SKM-1 treated with dmso at 0.1 percent for 144 hours (cell line): ENCODE data around the gene EMILIN1.

Experiments used
- DNase-seq: peaks from one replicate; lab custom pipeline; 2025; ENCODE audit not compliant: unreplicated experiment; lab: John Stamatoyannopoulos, UW

The EMILIN1 gene

GRCh38 chr2:27078267-27079194, at the start of gene EMILIN1:
Gene EMILIN1, plus strand, starts transcription at chr2:27078615. Its CDS starts 451 bp downstream, at chr2:27079066.
- no peak for DNase-seq

DNA sequence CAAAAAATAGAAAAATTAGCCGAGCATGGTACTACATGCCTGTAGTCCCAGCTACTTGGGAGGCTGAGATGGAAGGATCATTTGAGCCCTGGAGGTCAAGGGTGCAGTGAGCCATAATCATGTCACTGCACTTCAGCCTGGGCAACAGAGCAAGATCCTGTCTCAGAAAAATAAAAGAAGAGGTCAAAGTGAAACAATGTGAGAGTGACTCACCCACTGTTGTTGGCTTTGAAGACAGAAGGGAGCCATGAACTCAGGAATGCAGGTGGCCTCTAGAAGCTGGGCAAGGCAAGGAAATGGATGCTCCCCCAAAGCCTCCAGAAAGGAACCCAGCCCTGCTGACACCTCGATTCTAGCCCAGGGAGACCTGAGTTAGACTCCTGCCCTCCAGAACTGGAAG, 49.4 kb upstream of the EMILIN1 start:
- no peak for DNase-seq

DNA sequence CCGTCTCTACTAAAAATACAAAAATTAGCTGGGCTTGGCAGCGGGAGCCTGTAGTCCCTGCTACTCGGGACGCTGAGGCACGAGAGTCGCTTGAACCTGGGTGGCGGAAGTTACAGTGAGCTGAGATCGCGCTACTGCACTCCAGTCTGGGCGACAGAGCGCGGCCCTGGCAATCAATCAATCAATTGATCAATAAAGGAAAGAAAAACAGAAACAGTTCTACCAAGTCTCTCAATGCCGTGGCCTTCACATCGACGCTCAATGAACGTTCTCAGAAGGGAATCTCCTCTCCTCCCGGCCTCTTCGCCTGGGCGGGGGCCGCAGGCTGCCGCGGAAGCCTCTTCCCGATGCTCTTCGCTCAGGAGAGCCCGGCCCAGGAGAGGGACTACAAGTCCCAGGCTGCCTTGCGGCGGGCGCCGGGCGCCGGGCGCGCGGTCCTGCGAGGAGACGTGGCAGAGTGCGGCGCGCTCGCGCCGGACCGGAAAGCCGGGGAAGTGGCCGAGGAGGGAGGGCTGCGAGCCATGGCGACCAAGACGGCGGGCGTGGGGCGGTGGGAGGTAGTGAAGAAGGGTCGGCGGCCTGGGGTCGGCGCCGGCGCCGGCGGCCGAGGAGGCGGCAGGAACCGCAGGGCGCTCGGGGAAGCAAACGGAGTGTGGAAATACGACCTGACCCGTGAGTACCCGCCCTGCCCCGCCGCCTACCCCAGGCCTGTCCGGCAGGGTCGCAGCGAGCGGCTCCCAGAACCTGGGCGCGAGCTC, 45.7 kb upstream of the EMILIN1 start, which contains the start of gene TMEM214:
Gene TMEM214, plus strand, starts transcription at position 471 of the 758 bp plus-strand sequence. Its CDS starts 51 bp downstream, at position 522.
- DNase-seq, result peak; percentile 80

GRCh38 chr2:27033253-27033852, 45.1 kb upstream of the EMILIN1 start:
- no peak for DNase-seq

DNA sequence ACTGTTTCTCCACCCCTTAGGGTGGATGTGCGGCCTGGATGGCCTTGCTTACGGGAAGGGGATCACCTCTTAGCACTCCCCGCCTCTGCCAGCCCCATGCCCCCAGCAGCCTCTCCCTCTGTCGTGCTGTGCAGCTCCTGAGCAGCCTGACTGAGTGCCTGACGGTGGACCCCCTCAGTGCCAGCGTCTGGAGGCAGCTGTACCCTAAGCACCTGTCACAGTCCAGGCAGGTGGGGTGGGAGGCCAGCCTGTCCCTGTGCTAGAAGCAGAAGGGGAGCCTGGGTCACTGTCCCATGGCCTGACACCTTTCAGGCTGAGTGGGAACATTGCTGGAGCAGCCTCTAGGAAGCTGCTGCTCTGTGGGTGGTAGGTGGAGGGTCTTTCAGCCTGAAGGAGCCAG, 40.4 kb upstream of the EMILIN1 start:
- DNase-seq, result no peak

DNA sequence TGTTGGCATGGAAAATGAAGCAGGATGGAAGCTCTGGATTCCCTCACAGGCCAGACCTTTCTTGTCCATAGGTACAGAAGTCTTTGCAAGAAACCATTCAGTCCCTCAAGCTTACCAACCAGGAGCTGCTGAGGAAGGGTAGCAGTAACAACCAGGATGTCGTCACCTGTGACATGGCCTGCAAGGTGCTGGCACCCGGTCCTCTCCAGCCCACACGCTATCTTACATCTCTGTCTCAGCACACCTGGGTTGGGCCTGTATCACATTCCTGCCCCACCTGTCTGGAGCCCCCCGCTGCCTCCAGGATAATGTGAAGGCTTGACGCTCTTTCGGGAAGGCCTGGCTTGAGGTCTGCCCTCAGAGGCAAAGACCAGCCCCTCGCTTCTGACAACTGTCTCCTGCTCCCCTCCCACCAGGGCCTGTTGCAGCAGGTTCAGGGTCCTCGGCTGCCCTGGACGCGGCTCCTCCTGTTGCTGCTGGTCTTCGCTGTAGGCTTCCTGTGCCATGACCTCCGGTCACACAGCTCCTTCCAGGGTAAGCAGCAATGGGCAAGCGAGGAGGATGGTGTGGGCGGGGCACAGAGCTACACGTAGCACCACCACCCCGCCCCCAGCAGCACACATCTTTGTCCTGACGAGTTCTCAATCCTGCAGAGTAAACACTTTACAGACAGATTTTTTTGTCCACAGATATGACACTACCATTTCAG, 39.6 kb upstream of the EMILIN1 start:
- DNase-seq, result no peak

- DNase-seq, result no peak
Observed at GRCh38 chr2:27039426-27039825, 39.0 kb upstream of the EMILIN1 start.

GRCh38 chr2:27039871-27040270, 38.5 kb upstream of the EMILIN1 start:
- DNase-seq, result no peak

- DNase-seq, result no peak
Observed at GRCh38 chr2:27040282-27040681, 38.1 kb upstream of the EMILIN1 start.

- no peak for DNase-seq
Observed at GRCh38 chr2:27041752-27042151, 36.7 kb upstream of the EMILIN1 start.

- no peak for DNase-seq
Observed at GRCh38 chr2:27042159-27042661, 36.2 kb upstream of the EMILIN1 start.

- DNase-seq, result no peak
Observed at GRCh38 chr2:27042985-27043634, 35.3 kb upstream of the EMILIN1 start.

- no peak for DNase-seq
Observed at GRCh38 chr2:27049422-27050280, 28.8 kb upstream of the EMILIN1 start.

- DNase-seq, result peak; percentile 94
Observed at GRCh38 chr2:27050281-27050995, 28.0 kb upstream of the EMILIN1 start.

DNA sequence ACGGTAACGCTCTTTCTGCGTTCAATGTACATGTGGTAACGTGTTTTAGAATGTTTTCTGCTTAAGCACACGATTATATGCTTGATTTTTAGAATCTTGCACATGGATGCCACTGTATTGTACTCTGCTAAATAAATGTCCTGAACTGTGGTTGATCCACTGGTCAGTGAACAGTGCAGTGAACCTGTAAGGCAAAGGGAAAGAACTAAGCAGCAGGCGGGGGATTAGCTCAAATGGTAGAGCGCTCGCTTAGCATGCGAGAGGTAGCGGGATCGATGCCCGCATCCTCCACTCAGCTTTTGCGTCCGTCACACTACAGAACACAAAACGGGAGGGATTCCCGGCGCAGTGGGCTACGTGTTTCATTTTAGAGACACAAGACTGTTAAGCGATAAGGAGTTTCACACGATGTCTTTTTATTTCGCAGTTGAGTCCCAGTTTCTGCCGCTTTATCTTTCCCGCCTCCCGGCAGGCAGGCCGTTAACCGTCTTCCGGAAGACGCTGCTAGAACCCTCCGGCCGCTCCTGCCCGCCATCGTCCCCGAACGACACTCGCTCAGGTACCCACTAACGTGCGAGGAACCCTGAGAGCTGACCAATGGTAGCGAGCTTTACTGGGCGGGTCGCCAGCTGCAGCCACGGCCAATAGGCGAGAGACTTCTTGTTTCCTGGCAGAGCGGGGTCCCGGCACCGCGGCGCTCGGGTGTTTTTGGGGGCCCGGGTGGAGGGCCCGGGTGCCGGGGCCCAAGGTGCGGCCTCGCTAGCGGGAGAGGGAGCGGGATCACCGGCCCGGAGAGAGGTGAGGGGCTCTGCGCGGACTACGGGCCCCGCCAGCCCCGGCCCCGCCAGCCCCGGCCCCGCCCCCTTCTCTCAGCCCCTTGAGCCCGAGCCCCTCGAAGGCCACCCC, 27.2 kb upstream of the EMILIN1 start, which contains the start of gene AGBL5:
Gene AGBL5, plus strand, starts transcription at position 673 of the 906 bp plus-strand sequence. CDS start 1,291 bp downstream, outside the sequence.
- peak; percentile 92 for DNase-seq

- DNase-seq, result no peak
Observed at GRCh38 chr2:27051902-27052645, 26.3 kb upstream of the EMILIN1 start.

DNA sequence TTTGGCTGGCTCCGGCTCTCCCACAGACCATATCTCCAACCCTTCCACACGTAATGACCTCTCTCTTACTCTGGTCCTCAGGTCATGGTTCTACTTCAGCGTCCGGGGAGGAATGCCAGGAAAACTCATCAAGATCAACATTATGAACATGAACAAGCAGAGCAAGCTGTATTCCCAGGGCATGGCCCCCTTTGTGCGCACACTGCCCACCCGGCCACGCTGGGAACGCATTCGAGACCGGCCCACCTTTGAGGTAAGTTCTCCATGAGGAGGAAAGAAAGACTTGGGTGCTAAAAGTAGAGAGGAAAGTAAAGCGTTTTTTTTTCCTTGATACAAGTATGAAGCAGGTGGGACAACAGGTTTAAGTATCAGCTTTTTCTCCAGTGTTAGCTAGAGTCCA, 25.1 kb upstream of the EMILIN1 start:
- no peak for DNase-seq
